ENCODE results near the gene MAML2. TPM values are rescaled to one million over a fixed set of nuclear protein-coding genes. Genes with fewer than 3 reads are reported as not detected.

The MAML2 gene
- total and polyA plus RNA-seq, 2 of the 8 experiments (the other 6 are each of a cell fraction or from before 2014, with no cell fraction given): 3.8 to 6.6 TPM

DNA sequence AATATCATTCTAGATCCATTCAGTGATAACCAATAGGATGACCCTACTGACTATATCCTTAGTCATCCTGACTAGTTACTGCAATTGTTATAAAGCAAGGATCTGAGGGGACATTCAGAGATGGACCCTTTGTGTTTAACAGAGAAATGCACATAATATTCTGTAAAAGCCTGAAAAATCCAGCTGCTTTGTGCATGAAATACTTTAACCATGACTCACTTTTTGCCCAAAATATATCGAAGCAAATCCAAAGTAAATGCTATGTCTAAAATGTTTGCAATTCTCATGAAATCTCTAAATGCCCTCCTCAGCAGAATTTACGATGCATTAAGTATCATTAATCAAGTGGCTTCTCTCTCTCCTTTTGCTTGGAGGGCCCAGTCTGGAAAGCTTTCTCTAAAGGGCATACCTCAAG lies 240.3 kb downstream of the MAML2 start:
- Histone ChIP-seq H2BK15ac (ENCODE audit: low read length) (no peak overlapping the region), H3K27ac (ENCODE audit: low read depth, low read length) (no peak overlapping the region), H3K4me2 (ENCODE audit: insufficient read depth in 1 of 2, low read depth in 2 of 2, low read length in 2 of 2) (no peak overlapping the region), H4K5ac (ENCODE audit: insufficient read length, low read depth, low read length) (no peak overlapping the region), H2BK20ac (ENCODE audit: low read length) (no peak overlapping the region), H3K79me2 (ENCODE audit: control insufficient read depth in 1 of 2, insufficient read depth in 2 of 2, low read length in 2 of 2) (no peaks in the 10 kb centered on the region), H3K4ac (replicated peaks; ENCODE audit: insufficient read length, low read depth, low read length) (no peak overlapping the region), H4K20me1 (replicated peaks in 1 of 2; ENCODE audit: control insufficient read depth in 1 of 2, insufficient read depth in 2 of 2, low read length in 2 of 2) (no peaks in the 10 kb centered on the region), H3K9me3 (ENCODE audit: insufficient read depth in 2 of 2, low read depth in 1 of 2, low read length in 1 of 2) (no peaks in the 10 kb centered on the region), H3K4me1 (replicated peaks in 1 of 4; ENCODE audit: control insufficient read depth in 3 of 4, insufficient read depth in 4 of 4, low read length in 3 of 4) (no peaks in the 10 kb centered on the region; a peak in 2 of 7 replicates), H3K27me3 (replicated peaks in 1 of 4; ENCODE audit: control insufficient read depth in 3 of 4, extremely low read depth in 1 of 4, insufficient read depth in 3 of 4, low read length in 3 of 4) (no peaks in the 10 kb centered on the region), H4K91ac (replicated peaks; ENCODE audit: insufficient read length, low read length) (no peak overlapping the region), H3K36me3 (ENCODE audit: control insufficient read depth in 2 of 4, insufficient read depth in 4 of 4, low read length in 3 of 4) (no peaks in the 10 kb centered on the region), H3K4me3 (ENCODE audit: extremely low read depth in 1 of 4, insufficient read depth in 2 of 4, low read depth in 3 of 4, low read length in 4 of 4) (no peak overlapping the region), H2AFZ (ENCODE audit: low read length) (no peak overlapping the region), H2BK5ac (ENCODE audit: low read depth, low read length) (no peak overlapping the region), H3K79me1 (ENCODE audit: low read depth, low read length) (no peaks in the 10 kb centered on the region), H3K9ac (replicated peaks in 1 of 4; ENCODE audit: extremely low read depth in 1 of 4, low read depth in 3 of 4, low read length in 3 of 4) (no peak overlapping the region), H3K14ac (ENCODE audit: insufficient read length) (no peak overlapping the region), H2AK5ac (ENCODE audit: low read depth, low read length) (no peak overlapping the region), H2BK120ac (replicated peaks; ENCODE audit: low read depth, low read length) (no peak overlapping the region), H4K8ac (ENCODE audit: extremely low read depth, insufficient read depth, low read length) (no peak overlapping the region), H3K18ac (ENCODE audit: extremely low read depth, low read length) (no peak overlapping the region), H2BK12ac (ENCODE audit: low read depth, low read length) (no peak overlapping the region), H3K23ac (ENCODE audit: insufficient read length) (no peak overlapping the region), H3K23me2 (ENCODE audit: low read depth, low read length) (no peaks in the 10 kb centered on the region), H3K56ac (replicated peaks; ENCODE audit: insufficient read length, low read depth, low read length) (no peak overlapping the region)
- FAIRE-seq (no peak), DNase-seq (ENCODE audit: low read depth in 1 of 2, low spot score in 2 of 2) (no peak)
- TF ChIP-seq MAFK (IDR thresholded peaks at IDR 0.05; ENCODE audit: low read depth, low read length): no peak
- TF ChIP-seq KDM5A (IDR thresholded peaks at IDR 0.05; ENCODE audit: low read length): no peak
- no peak for TF ChIP-seq GTF2F1 (IDR thresholded peaks at IDR 0.05; ENCODE audit: borderline replicate concordance, low read depth, low read length)
- TF ChIP-seq, protein P1, sequence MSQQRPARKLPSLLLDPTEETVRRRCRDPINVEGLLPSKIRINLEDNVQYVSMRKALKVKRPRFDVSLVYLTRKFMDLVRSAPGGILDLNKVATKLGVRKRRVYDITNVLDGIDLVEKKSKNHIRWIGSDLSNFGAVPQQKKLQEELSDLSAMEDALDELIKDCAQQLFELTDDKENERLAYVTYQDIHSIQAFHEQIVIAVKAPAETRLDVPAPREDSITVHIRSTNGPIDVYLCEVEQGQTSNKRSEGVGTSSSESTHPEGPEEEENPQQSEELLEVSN (IDR thresholded peaks at IDR 0.05): no peak
- no peak for TF ChIP-seq SUZ12 (IDR thresholded peaks at IDR 0.05; ENCODE audit: low read length)
- TF ChIP-seq SIN3A (conservative IDR thresholded peaks at IDR 0.05 in 1 of 2, IDR thresholded peaks at IDR 0.05 in 1 of 2; ENCODE audit: low read depth in 1 of 2, low read length in 2 of 2): no peak
- TF ChIP-seq CBX8 (IDR thresholded peaks at IDR 0.05; ENCODE audit: borderline replicate concordance, low read depth, low read length): no peak
- no peak for TF ChIP-seq BRCA1 (IDR thresholded peaks at IDR 0.05; ENCODE audit: low read depth, low read length)
- no peak for TF ChIP-seq HDAC6 (IDR thresholded peaks at IDR 0.05; ENCODE audit: low read depth, low read length)
- TF ChIP-seq ASH2L (IDR thresholded peaks at IDR 0.05; ENCODE audit: low read length): no peak
- TF ChIP-seq SP4 (IDR thresholded peaks at IDR 0.05; ENCODE audit: low read length): no peak
- no peak for TF ChIP-seq JUND (IDR thresholded peaks at IDR 0.05; ENCODE audit: low read length)
- POLR2A ChIA-PET (ENCODE audit: partially characterized antibody): no interaction called here
- CTCF ChIA-PET (ENCODE audit: partially characterized antibody): no interaction called here
- WGBS, 2 experiments (ENCODE audit: extremely low coverage in 1 of 2, insufficient coverage in 1 of 2, insufficient read length in 1 of 2, insufficient replicate concordance in 2 of 2, low coverage in 1 of 2, low lambda C conversion rate in 2 of 2, missing lambda C conversion rate in 1 of 2): 88% methylated on average over 2 of the region's 2 CpGs; no CpG with 5 or more reads in 1 of the 2 experiments
